NT2/D1 (cell line): ENCODE data around the gene IL21R.

Source experiments
- SUZ12 ChIP-seq: IDR thresholded peaks from 2 replicates; pipeline ENCODE4 v1.6.1; 2011; ENCODE audit not compliant: insufficient read length, insufficient read depth; ENCODE audit errors: extremely low read depth
- YY1 ChIP-seq: IDR thresholded peaks from 2 replicates; pipeline ENCODE4 v1.6.1; 2011; ENCODE audit not compliant: insufficient read length, insufficient read depth
- ZNF274 ChIP-seq: IDR thresholded peaks from 2 replicates; pipeline ENCODE4 v1.6.1; 2011; ENCODE audit warnings: mild to moderate bottlenecking, low read depth, low read length

DNA sequence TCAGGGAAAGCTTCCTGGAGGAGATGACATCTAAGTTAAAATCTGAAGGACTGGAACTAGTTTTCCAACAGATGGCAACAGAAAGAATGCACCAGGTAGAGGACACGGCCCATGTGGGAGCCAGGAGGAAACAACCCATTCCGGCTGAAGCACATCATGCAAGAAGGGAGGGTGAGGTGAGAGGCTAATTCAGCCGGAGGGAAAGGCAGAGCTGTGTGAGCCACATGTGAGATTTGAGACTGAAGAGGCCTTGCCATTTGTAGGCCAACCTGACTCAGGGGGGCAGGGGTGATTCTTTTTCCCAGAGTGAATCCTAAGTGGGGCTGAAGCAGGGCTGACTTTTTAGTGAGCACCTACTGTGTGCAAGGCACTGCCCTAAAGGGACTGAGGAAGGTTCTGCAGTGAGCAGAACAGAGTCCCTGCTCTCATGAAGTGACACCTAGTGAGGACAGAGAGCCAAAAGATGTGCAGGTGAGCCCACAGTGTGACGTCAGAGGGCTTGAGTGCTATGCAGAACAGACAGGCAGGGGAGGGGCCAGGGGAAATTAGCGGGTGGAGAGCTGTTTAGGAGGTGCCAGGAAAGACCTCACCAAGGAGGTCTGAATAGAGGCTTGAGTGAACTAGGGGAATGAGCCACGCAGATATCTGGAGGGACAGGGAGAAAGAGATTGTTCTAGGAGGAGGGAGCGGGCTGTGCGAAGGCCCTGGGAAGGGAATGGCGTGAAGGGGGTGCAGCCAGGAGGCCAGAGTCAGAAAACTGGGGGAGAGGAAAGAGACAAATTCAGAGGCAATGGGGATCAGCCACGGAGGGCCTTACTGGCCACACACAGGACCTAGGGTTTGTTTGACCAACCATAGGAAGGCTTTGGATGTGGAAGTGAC is 19.8 kb upstream of the IL21R start:
- TF ChIP-seq ZNF274 = no peak
- no peak for TF ChIP-seq YY1
- TF ChIP-seq SUZ12 = no peak
